ENCODE measurements around the gene LDLRAP1. TPM values are rescaled to one million over a fixed set of nuclear protein-coding genes. Genes with fewer than 3 reads are reported as not detected.

LDLRAP1 gene
- total and polyA plus RNA-seq, 2 donors (not counting 3 experiments of a cell fraction or from before 2014, with no cell fraction given): 23.1 to 24.7 TPM

DNA sequence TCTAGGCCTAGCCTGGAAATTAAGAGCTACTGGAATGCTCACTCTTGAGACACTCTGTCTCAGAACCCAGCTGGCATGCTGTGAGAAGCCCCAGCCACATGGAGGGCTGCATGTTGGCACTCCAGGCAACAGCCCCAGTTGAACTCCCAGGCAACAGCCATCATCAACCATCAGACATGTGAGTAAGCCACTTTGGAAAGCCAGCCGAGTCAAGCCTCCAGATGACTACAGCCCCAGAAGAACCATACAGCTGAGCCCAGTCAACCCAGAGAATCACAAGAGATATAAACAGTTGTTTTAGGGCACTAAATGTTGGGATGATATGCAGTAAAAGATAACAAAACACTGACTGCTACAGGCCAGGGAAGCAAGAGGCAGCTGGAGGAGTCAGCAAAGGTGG is 55.5 kb downstream of the LDLRAP1 start:
- TF ChIP-seq JUN (IDR thresholded peaks at IDR 0.05; ENCODE audit: borderline replicate concordance, insufficient read depth, insufficient read length, low read depth): no peak
- TF ChIP-seq GATA2 (IDR thresholded peaks at IDR 0.05; ENCODE audit: insufficient read depth, insufficient read length, low read depth, low read length): no peak
- TF ChIP-seq POLR2AphosphoS5 (IDR thresholded peaks at IDR 0.05; ENCODE audit: insufficient read depth, low read depth, low read length): no peak
- TF ChIP-seq MYC (IDR thresholded peaks at IDR 0.05; ENCODE audit: low read depth, low read length): no peak
- TF ChIP-seq FOS (IDR thresholded peaks at IDR 0.05; ENCODE audit: borderline replicate concordance, insufficient read depth, low read length): no peak
- no peak for TF ChIP-seq EZH2 (IDR thresholded peaks at IDR 0.05; ENCODE audit: borderline replicate concordance, low read depth, low read length, severe bottlenecking)
- no peak for FAIRE-seq
- Histone ChIP-seq H3K9me1 (replicated peaks; ENCODE audit: control insufficient read depth, extremely low read depth, insufficient read depth, low read length) (no peaks in the 10 kb centered on the region), H2AFZ (ENCODE audit: low read depth, low read length) (no peak overlapping the region), H3K79me2 (ENCODE audit: control insufficient read depth, insufficient read depth, low read length) (no peaks in the 10 kb centered on the region), H3K9ac (replicated peaks; ENCODE audit: extremely low read depth, insufficient read depth, low read length) (no peak overlapping the region), H4K20me1 (replicated peaks; ENCODE audit: control insufficient read depth, extremely low read depth, insufficient read depth, low read length) (no peaks in the 10 kb centered on the region), H3K4me3 (replicated peaks in 1 of 3; ENCODE audit: insufficient read depth in 1 of 3, low read depth in 1 of 3, low read length in 3 of 3) (no peak overlapping the region), H3K27me3 (ENCODE audit: control insufficient read depth in 2 of 2, insufficient read depth in 2 of 2, low read length in 2 of 2) (peaks cover 0 to 6% of the 10 kb centered on the region in 2 experiments), H3K4me1 (ENCODE audit: control insufficient read depth, extremely low read depth, insufficient read depth, low read length) (no peaks in the 10 kb centered on the region), H3K36me3 (ENCODE audit: control insufficient read depth in 2 of 2, extremely low read depth in 1 of 2, insufficient read depth in 2 of 2, low read length in 2 of 2) (no peaks in the 10 kb centered on the region), H3K27ac (ENCODE audit: insufficient read depth, low read depth, low read length) (no peak overlapping the region), H3K4me2 (ENCODE audit: insufficient read depth, low read length) (no peak overlapping the region), H3K9me3 (replicated peaks; ENCODE audit: control insufficient read depth, insufficient read depth, low read length) (no peaks in the 10 kb centered on the region)
- ChIA-PET CTCF (interaction anchor here (0.7 to 4.0 kb wide), 4 partner anchors 9 to 26 kb away, joined by 3 to 15 read pairs (median 10); no protein-coding TSS in a partner anchor), POLR2A (no interaction called here)
- intact Hi-C loops (cut with micrococcal nuclease): no loop called here
- DNase-seq (ENCODE audit: low read depth, low spot score): no peak
- dilution Hi-C loops (cut with MboI; ENCODE audit: extremely low pct_ligation_motif_present, low sequenced_read_pairs): no loop called here
- no TSS peak for BruUV-seq (replicated peaks)

DNA sequence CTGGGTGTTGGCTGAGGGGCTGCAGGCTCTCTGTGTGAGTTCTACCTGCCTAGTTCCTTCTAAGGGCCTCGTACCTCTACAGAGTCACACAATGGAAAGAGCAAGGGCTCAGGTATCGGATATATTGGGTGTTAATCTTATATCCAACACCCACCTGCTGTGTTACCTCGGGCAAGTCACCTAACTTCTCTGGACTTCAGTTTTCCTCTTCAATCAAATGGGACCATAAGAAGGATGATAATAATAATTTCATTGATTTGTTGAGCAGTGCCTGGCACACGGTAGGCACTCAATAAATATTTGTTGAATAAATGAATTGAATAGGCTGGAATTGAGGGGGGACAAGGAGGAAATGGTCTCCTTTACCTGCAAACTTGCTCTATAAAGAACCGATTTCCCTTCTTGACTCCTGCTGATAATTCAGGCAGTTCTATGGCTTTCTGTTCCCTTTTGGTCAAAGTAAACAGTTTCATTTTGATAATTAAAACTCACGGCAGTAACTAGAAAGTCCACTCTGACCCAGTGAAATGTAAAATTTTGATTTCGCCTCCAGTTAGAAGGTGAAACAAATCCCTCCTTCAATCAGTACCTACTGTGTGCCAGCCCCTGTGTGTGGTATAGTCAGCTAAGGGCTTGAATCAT is 56.7 kb downstream of the LDLRAP1 start:
- no peak for DNase-seq (ENCODE audit: low read depth, low spot score)
- BruUV-seq (replicated peaks): no TSS peak
- no peaks in the 10 kb centered on the region for H3K79me2 ChIP-seq (ENCODE audit: control insufficient read depth, insufficient read depth, low read length)
- dilution Hi-C loops (cut with MboI; ENCODE audit: extremely low pct_ligation_motif_present, low sequenced_read_pairs) (no loop called here), intact Hi-C loops (cut with micrococcal nuclease) (no loop called here)
- no peak overlapping the region for H3K27ac ChIP-seq (ENCODE audit: insufficient read depth, low read depth, low read length)
- H3K9me3 ChIP-seq (replicated peaks; ENCODE audit: control insufficient read depth, insufficient read depth, low read length): no peaks in the 10 kb centered on the region
- H4K20me1 ChIP-seq (replicated peaks; ENCODE audit: control insufficient read depth, extremely low read depth, insufficient read depth, low read length): no peaks in the 10 kb centered on the region
- H3K4me2 ChIP-seq (ENCODE audit: insufficient read depth, low read length): no peak overlapping the region
- FAIRE-seq: no peak
- no peak overlapping the region for H3K9ac ChIP-seq (replicated peaks; ENCODE audit: extremely low read depth, insufficient read depth, low read length)
- TF ChIP-seq EZH2 (IDR thresholded peaks at IDR 0.05; ENCODE audit: borderline replicate concordance, low read depth, low read length, severe bottlenecking) (no peak), POLR2AphosphoS5 (IDR thresholded peaks at IDR 0.05; ENCODE audit: insufficient read depth, low read depth, low read length) (no peak), FOS (IDR thresholded peaks at IDR 0.05; ENCODE audit: borderline replicate concordance, insufficient read depth, low read length) (no peak)
- TF ChIP-seq, protein P1, sequence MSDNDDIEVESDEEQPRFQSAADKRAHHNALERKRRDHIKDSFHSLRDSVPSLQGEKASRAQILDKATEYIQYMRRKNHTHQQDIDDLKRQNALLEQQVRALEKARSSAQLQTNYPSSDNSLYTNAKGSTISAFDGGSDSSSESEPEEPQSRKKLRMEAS (IDR thresholded peaks at IDR 0.05; ENCODE audit: insufficient read depth, insufficient read length): no peak
- TF ChIP-seq, protein P2, sequence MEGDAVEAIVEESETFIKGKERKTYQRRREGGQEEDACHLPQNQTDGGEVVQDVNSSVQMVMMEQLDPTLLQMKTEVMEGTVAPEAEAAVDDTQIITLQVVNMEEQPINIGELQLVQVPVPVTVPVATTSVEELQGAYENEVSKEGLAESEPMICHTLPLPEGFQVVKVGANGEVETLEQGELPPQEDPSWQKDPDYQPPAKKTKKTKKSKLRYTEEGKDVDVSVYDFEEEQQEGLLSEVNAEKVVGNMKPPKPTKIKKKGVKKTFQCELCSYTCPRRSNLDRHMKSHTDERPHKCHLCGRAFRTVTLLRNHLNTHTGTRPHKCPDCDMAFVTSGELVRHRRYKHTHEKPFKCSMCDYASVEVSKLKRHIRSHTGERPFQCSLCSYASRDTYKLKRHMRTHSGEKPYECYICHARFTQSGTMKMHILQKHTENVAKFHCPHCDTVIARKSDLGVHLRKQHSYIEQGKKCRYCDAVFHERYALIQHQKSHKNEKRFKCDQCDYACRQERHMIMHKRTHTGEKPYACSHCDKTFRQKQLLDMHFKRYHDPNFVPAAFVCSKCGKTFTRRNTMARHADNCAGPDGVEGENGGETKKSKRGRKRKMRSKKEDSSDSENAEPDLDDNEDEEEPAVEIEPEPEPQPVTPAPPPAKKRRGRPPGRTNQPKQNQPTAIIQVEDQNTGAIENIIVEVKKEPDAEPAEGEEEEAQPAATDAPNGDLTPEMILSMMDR (IDR thresholded peaks at IDR 0.05; ENCODE audit: extremely low read depth in 1 of 2, insufficient read depth in 1 of 2, low read depth in 1 of 2, low read length in 2 of 2): no peak
- no peak overlapping the region for H2AFZ ChIP-seq (ENCODE audit: low read depth, low read length)
- ChIA-PET CTCF (interaction anchor here (4.0 kb wide), 1 partner anchor 8 kb away, joined by 15 read pairs; no protein-coding TSS in a partner anchor), POLR2A (no interaction called here)
- no peaks in the 10 kb centered on the region for H3K36me3 ChIP-seq (ENCODE audit: control insufficient read depth in 2 of 2, extremely low read depth in 1 of 2, insufficient read depth in 2 of 2, low read length in 2 of 2)
- H3K4me1 ChIP-seq (ENCODE audit: control insufficient read depth, extremely low read depth, insufficient read depth, low read length): no peaks in the 10 kb centered on the region
- peaks cover 0 to 5% of the 10 kb centered on the region in 2 experiments for H3K27me3 ChIP-seq (ENCODE audit: control insufficient read depth in 2 of 2, insufficient read depth in 2 of 2, low read length in 2 of 2)
- H3K9me1 ChIP-seq (replicated peaks; ENCODE audit: control insufficient read depth, extremely low read depth, insufficient read depth, low read length): no peaks in the 10 kb centered on the region
- no peak overlapping the region for H3K4me3 ChIP-seq (replicated peaks in 1 of 3; ENCODE audit: insufficient read depth in 1 of 3, low read depth in 1 of 3, low read length in 3 of 3)

Data from endothelial cell of umbilical vein (primary cell).